Ramos (cell line): ENCODE data around the gene OPALIN.
"Not testable (repeated sequence)": the region's sequence is repeated elsewhere in the genome, so short reads cannot be mapped to it uniquely, and the experiment has no call there.

Source experiments
- in situ Hi-C: fragments of 300-500 bp; cut with MboI; formaldehyde crosslinking; loops from one replicate; pipeline ENCODE4 v1.14.3; 2022; ENCODE audit warnings: low sequenced_read_pairs; ENCODE audit not compliant: unreplicated experiment

Gene OPALIN

DNA sequence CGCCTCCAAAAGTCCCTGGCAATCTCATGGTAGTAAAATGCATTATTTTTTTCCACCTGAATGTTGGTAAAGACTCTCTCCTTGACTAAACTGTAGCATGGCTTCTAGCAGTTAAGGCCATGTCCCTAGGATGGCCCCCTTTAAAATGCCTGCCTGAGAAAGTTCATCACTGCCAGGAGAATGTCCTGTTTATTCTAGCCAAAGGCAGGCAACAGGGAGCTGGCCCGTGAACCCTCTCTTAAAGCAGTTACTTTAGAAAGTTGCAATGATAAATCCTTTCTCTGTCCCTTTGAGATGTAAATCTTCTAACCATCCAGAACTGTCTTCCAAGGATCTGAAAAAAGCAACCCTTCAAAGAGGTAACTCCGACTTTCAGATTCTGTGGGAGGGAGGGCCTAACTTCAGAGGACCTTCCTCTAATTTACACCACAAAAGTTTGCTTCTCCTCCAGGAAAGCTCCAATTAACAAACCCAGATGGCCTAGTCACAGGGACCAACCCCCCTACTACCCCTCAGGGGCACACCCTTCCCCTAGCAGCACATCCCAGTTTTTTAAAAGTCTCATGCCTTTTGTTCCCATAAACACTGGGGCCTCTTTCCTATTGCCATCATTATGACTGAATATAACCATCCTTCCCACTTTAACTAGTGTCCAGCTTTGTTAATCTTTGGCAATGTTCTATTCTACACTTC lies 49.0 kb downstream of the OPALIN start:
- in situ Hi-C loops, result no loop called here

DNA sequence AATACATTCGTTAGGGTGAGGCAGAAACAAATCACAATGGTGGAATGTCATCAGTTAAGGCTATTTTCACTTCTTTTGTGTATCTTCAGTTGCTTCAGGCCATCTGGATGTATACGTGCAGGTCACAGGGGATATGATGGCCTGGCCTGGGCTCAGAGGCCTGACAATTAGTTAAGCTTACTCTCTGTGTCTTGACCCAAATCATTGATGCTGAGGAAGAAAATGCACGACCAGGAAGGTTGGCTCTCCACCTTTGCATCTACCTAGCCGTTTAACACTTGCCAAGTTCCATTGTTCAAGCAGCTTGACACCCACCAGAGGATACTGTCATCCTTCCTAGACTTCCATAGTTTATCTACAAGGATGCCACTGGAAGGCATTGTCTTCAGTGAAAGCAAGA lies 49.9 kb downstream of the OPALIN start:
- in situ Hi-C loops, result not testable (repeated sequence)

- in situ Hi-C loops, result no loop called here
Measured at GRCh38 chr10:96306516-96306915, 52.3 kb downstream of the OPALIN start.

DNA sequence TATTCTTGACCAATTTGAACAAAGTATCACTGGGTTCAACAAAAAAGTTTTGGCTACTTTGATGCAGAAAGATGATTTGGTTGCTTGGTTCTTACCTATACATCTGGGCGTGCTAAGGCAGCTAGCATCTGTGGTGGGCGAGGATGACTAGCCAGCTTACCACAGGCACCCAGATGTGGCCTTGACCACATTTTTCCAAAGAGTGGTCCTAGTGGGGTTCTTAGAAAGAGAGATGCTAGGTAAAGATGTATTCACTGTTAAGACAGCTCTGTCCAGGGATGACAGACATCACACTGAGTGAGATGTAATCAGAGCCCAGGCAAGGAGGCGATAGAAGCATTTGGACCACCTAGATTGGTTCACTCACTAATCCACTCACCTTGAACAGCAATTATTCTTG lies 53.8 kb downstream of the OPALIN start:
- in situ Hi-C loops, result no loop called here

DNA sequence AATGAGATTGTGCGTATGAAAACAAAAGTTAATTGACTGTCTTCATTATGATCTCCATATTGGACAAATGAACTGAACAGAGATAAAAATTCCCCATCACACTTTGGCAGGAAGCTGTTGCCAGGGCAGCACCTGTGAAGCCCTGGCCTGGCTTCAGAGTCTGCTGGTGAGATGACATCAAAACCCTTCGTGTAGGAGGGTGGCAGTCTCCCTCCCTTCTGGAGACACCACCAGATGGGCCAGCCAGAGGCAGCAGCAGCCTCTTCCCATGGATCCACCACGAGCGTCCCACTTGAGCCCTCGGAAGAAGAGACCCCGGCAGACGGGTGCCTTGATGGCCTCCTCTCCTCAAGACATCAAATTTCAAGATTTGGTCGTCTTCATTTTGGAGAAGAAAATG lies 54.6 kb downstream of the OPALIN start, which contains the start of gene DNTT:
DNTT (plus strand) TSS at position 205 of the 400 bp plus-strand sequence; CDS start at position 269, 64 bp downstream.
- in situ Hi-C loops, result no loop called here

DNA sequence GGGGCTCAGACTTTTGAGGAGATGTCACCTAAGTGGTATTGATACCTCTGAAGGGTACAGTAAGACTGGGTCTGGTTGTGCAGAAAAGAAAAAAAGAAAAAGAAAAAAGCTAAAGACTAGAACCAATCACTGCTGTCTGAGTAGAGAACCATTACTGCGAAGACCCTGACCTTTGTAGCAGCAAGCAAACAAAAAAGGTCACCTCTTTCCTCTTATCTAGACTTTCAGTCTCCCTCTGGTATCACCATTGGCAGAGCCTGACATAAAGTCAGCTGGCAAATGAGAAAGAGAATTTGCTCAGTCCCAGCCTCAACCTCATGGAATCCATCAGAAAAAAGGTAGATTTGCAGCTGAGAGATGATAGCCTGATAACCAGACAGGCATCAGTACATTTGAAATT lies 57.2 kb downstream of the OPALIN start:
- in situ Hi-C loops, result no loop called here

- in situ Hi-C loops, result loop anchor here (5.0 to 25.0 kb wide), 2 partner anchors 67 to 1838 kb away; partner anchors contain the start of gene R3HCC1L
Measured at GRCh38 chr10:96299383-96299782, 59.4 kb downstream of the OPALIN start.

GRCh38 chr10:96298362-96298761 lies 60.4 kb downstream of the OPALIN start:
- in situ Hi-C loops, result loop anchor here (5.0 to 25.0 kb wide), 2 partner anchors 66 to 1839 kb away; partner anchors contain the start of gene R3HCC1L

- in situ Hi-C loops, result loop anchor here (5.0 to 25.0 kb wide), 2 partner anchors 65 to 1840 kb away; partner anchors contain the start of gene R3HCC1L
Measured at GRCh38 chr10:96297486-96297885, 61.3 kb downstream of the OPALIN start.

DNA sequence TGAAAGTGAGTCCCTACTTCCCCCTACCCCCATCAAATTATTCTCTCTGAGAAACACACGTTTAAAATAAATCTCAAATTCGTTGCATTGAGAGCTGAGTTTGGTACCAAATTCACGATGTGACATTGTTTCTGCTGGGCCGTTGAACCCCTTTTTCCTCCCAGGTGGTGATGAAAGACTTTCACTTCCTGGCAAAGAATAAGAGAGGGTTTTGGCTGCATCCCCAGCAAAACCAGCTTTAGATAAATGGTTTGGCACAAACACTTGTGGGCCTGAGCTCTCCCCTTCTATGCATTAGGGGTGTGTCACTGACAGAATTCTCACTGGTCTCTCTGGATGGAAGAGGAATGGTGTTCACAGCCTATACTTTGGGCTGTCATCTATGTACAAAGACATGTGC lies 63.3 kb downstream of the OPALIN start:
- in situ Hi-C loops, result loop anchor here (5.0 to 25.0 kb wide), 2 partner anchors 63 to 1842 kb away; partner anchors contain the start of gene R3HCC1L
